ENCODE measurements around the gene DSCAM.

Gene DSCAM

DNA sequence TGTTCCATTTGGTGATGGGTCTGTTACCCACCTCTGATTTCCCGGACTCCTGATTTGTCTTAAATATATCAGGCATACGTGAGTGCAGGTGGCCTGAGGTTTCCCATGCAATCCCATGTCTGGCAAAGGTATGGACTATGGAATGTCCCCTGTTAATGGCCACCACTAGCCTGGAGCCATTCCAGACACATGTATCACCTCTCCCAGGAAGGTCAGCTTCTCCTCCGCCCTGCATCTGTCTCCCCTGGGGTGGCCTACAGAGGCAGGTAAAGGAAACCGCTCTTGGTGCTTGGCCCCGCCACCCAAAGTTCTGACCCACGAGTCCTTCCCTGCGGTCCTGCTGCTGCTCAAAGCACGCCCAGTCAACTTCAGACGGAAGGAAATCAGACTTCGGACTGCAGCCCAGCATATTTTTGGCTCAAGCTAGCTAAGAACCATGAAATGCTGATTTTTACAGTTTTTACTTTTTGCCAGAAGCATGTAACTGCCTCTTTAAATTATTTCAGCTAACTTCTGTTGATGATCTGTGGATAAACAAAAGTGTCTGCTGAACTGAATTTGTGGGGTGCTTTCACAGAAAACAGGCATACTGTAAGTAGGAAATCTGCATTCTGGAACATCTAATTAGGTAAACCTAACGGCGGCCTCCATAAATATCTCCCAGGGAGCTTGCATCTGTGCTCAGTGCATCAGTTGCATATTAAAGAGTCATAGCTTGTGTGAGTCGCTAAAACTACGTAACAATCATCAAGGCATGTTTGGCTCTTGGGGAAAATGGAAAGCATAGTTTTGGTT is 873.8 kb downstream of the DSCAM start:
- no peak for DNase-seq (ENCODE audit: low spot score)

- DNase-seq (ENCODE audit: low spot score): no peak
Observed at GRCh38 chr21:39972471-39972870, 874.5 kb downstream of the DSCAM start.

DNA sequence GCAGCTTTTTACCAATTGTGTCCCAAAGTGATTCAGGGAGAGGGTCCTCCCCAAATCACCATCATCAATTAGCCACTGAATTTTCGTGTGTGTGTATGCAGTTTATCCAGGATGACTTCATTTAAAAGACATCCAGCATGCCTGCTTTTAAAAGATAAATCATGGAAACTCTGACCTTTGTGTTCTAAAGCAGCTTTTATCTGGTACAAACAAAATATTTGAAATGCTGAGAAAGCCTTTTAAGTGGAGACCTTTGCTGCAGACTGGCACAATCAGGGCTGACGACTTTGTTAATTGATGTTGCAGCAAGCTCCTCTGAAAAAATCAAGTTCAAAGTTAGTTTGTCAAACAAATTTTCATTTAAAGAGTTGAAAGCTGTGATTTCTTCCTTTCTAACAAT is 875.0 kb downstream of the DSCAM start:
- DNase-seq (ENCODE audit: low spot score): no peak

GRCh38 chr21:39969691-39970364 is 877.1 kb downstream of the DSCAM start:
- no peak for DNase-seq (ENCODE audit: low spot score)

DNA sequence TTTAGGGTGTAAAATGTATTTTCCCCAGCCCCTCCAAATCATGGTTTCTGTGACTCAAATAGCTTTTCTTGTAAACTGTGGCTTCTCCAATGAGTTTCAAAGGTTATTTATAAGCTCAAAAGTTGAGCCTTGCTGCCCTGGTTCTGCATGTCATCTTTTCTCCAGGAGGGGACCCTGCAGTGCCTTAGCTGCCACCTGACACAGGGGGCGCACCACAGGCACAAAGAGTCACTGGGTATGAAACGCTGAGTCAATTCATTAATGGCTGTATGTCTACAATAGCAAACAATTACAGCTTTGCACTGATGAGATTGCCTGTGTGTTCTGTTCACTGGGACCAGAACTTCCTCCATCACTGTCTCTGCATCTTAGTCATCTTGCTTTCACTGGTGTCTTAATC is 878.9 kb downstream of the DSCAM start:
- no peak for DNase-seq (ENCODE audit: low spot score)

DNA sequence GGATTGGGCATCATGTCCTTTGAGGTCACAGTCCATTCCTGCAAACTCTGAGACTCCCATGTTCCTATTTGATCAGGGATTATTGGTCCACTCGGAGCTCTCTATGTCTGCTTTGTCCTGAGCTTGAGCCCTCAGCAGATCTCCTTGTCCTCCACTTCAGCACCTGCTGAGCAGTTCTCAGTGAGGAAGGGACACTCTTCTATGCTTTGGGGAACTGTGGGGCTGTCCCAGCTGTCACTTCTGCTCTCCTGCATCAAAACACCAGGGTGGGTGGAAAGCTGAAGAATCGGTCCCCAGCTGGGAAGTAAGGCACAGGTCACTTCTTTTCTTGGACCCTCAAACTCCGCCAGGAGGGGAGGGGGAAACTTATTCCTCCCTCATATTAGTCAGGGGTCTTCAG is 880.2 kb downstream of the DSCAM start:
- no peak for DNase-seq (ENCODE audit: low spot score)

DNA sequence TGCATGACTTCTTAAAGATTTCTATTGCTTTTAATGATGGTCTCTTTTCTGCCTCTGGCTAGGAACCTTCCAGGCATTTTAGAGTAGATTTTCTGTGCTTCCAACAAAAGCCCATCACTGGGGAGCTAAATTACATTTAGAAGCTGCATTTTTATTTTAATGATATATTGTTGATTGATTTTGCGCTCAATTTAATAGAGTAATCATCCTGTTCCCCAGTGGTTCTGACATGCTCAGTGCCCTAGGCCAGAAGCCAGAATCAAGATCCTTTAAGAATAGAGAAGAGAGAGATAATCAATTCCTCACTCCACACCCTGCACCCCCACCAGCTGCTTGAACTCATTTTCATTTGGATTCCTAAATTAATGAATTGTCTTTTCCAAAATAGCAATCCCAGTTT is 881.9 kb downstream of the DSCAM start:
- DNase-seq (ENCODE audit: low spot score): no peak

DNA sequence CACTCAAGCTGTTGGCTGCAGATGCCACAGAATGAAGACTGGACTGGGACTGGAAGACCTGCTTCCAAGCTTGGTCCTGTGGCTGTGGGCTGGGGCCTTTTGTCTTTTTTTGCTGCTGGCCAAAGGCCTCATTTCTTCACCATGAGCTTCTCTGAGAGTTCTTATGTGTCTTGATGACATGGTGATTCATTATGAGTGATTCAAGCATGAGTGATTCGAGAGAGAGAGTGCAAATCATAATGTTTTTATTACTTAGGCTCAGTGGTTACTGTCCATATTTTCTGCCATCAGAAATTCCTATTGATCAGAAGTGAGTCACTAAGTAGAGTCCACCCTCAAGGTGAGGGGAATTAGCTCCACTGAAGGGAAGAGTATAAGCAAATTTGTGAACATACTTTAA is 885.7 kb downstream of the DSCAM start:
- no peak for DNase-seq (ENCODE audit: low spot score)
